Measurements from ENCODE around the gene SERPINB12.

DNA sequence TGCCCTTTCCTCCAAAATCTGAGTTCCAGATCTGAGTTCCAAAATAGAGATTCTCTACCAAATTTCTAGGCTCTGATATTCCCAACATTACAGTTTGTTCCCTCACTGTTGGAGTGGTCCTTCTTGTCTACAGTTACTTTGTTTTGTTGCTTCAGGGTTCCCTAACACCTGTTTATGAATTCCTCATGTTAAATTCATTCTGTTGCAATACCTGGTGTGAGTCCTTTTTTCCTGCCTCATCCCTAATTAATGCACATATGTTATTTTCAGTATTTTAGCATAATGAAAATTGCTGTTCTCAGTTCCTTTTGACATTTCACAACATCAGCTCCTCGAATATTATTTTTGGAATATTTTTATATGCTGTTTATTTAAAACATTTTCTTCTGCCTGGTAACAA lies 61.2 kb downstream of the SERPINB12 start:
- TF ChIP-seq TCF7L2 (IDR thresholded peaks at IDR 0.05; ENCODE audit: low read depth, low read length): no peak
- TF ChIP-seq, protein P1, sequence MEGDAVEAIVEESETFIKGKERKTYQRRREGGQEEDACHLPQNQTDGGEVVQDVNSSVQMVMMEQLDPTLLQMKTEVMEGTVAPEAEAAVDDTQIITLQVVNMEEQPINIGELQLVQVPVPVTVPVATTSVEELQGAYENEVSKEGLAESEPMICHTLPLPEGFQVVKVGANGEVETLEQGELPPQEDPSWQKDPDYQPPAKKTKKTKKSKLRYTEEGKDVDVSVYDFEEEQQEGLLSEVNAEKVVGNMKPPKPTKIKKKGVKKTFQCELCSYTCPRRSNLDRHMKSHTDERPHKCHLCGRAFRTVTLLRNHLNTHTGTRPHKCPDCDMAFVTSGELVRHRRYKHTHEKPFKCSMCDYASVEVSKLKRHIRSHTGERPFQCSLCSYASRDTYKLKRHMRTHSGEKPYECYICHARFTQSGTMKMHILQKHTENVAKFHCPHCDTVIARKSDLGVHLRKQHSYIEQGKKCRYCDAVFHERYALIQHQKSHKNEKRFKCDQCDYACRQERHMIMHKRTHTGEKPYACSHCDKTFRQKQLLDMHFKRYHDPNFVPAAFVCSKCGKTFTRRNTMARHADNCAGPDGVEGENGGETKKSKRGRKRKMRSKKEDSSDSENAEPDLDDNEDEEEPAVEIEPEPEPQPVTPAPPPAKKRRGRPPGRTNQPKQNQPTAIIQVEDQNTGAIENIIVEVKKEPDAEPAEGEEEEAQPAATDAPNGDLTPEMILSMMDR (IDR thresholded peaks at IDR 0.05): no peak
- no peak for TF ChIP-seq SIN3A (IDR thresholded peaks at IDR 0.05; ENCODE audit: borderline replicate concordance, insufficient read depth, low read depth, low read length)
- no peak for TF ChIP-seq POLR2AphosphoS5 (IDR thresholded peaks at IDR 0.05; ENCODE audit: low read depth, low read length)
